Duodenal mucosa (tissue), 2 donors: Measurements from ENCODE around the gene BTBD16.

Experiments
- H3K27ac ChIP-seq: one replicate; pipeline ENCODE4 v1.7.0; 2013; ENCODE audit warnings: low read depth, low read length
- H3K27me3 ChIP-seq, 2 donors: one replicate each; pipeline ENCODE4 v1.7.0; 2013; ENCODE audit warnings: low read length in 2 of 2, control low read depth in 1 of 2; ENCODE audit not compliant: insufficient read depth in 2 of 2, control insufficient read depth in 1 of 2
- H3K36me3 ChIP-seq, 2 donors: one replicate each; pipeline ENCODE4 v1.7.0; 2013; ENCODE audit warnings: low read length in 2 of 2, control low read depth in 1 of 2; ENCODE audit not compliant: insufficient read depth in 2 of 2, control insufficient read depth in 1 of 2
- H3K4me1 ChIP-seq, 2 donors: one replicate each; pipeline ENCODE4 v1.7.0; 2013; ENCODE audit warnings: low read length in 2 of 2, control low read depth in 1 of 2; ENCODE audit not compliant: insufficient read depth in 2 of 2, control insufficient read depth in 1 of 2
- H3K4me3 ChIP-seq, 2 donors: one replicate each; pipeline ENCODE4 v1.7.0; 2013; ENCODE audit warnings: low read length in 2 of 2, low read depth in 1 of 2
- H3K9ac ChIP-seq, 2 donors: one replicate each; pipeline ENCODE4 v1.7.0; 2013; ENCODE audit warnings: low read length in 2 of 2, low read depth in 1 of 2
- H3K9me3 ChIP-seq, 2 donors: one replicate each; pipeline ENCODE4 v1.7.0; 2013; ENCODE audit warnings: low read length in 2 of 2, control low read depth in 1 of 2; ENCODE audit not compliant: control insufficient read depth in 1 of 2

BTBD16 gene

GRCh38 chr10:122255509-122256301 is 15.4 kb upstream of the BTBD16 start:
- H3K9ac ChIP-seq: no peak overlapping the region
- H3K4me1 ChIP-seq: no peaks in the 10 kb centered on the region
- no peak overlapping the region for H3K4me3 ChIP-seq
- no peak overlapping the region for H3K27ac ChIP-seq
- H3K36me3 ChIP-seq: peaks cover 0 to 31% of the 10 kb centered on the region in 2 donors
- H3K9me3 ChIP-seq: no peaks in the 10 kb centered on the region
- no peaks in the 10 kb centered on the region for H3K27me3 ChIP-seq

- Histone ChIP-seq H3K4me3 (no peak overlapping the region), H3K27ac (no peak overlapping the region), H3K27me3 (no peaks in the 10 kb centered on the region), H3K9me3 (peaks cover 3 to 5% of the 10 kb centered on the region in 2 donors), H3K4me1 (no peaks in the 10 kb centered on the region), H3K36me3 (peaks cover 0 to 31% of the 10 kb centered on the region in 2 donors), H3K9ac (no peak overlapping the region)
These were observed 14.1 kb upstream of the BTBD16 start for GRCh38 chr10:122257041-122257440.

GRCh38 chr10:122258136-122259074 is 12.7 kb upstream of the BTBD16 start:
- Histone ChIP-seq H3K4me3 (no peak overlapping the region), H3K27ac (no peak overlapping the region), H3K36me3 (peaks cover 0 to 23% of the 10 kb centered on the region in 2 donors)

GRCh38 chr10:122259075-122259466 is 12.0 kb upstream of the BTBD16 start:
- Histone ChIP-seq H3K9me3 (peaks cover 3 to 5% of the 10 kb centered on the region in 2 donors), H3K36me3 (peaks cover 0 to 16% of the 10 kb centered on the region in 2 donors), H3K27me3 (no peaks in the 10 kb centered on the region), H3K27ac (no peak overlapping the region), H3K9ac (no peak overlapping the region), H3K4me1 (peaks cover 0 to 4% of the 10 kb centered on the region in 2 donors), H3K4me3 (no peak overlapping the region)

More at GRCh38 chr10:122258136-122259074, 12.7 kb upstream of the BTBD16 start:
- Histone ChIP-seq H3K27me3 (no peaks in the 10 kb centered on the region), H3K9me3 (peaks cover 3 to 5% of the 10 kb centered on the region in 2 donors), H3K4me1 (no peaks in the 10 kb centered on the region), H3K9ac (no peak overlapping the region)

- no peak overlapping the region for H3K9ac ChIP-seq
- no peak overlapping the region for H3K4me3 ChIP-seq
- H3K36me3 ChIP-seq: peaks cover 0 to 2% of the 10 kb centered on the region in 2 donors
These were observed 9.5 kb upstream of the BTBD16 start for GRCh38 chr10:122261584-122261983.

GRCh38 chr10:122263971-122264370 is 7.1 kb upstream of the BTBD16 start:
- no peak overlapping the region for H3K27ac ChIP-seq
- H3K9ac ChIP-seq: no peak overlapping the region
- H3K27me3 ChIP-seq: no peaks in the 10 kb centered on the region
- peaks cover 3 to 5% of the 10 kb centered on the region in 2 donors for H3K9me3 ChIP-seq
- peaks cover 0 to 2% of the 10 kb centered on the region in 2 donors for H3K36me3 ChIP-seq
- H3K4me1 ChIP-seq: peaks cover 0 to 20% of the 10 kb centered on the region in 2 donors
- no peak overlapping the region for H3K4me3 ChIP-seq

More at GRCh38 chr10:122261584-122261983, 9.5 kb upstream of the BTBD16 start:
- Histone ChIP-seq H3K27ac (no peak overlapping the region), H3K4me1 (peaks cover 0 to 12% of the 10 kb centered on the region in 2 donors), H3K9me3 (peaks cover 3 to 5% of the 10 kb centered on the region in 2 donors), H3K27me3 (no peaks in the 10 kb centered on the region)

GRCh38 chr10:122264436-122264835 is 6.7 kb upstream of the BTBD16 start:
- Histone ChIP-seq H3K4me1 (peaks cover 0 to 20% of the 10 kb centered on the region in 2 donors), H3K27me3 (no peaks in the 10 kb centered on the region), H3K36me3 (peaks cover 0 to 3% of the 10 kb centered on the region in 2 donors), H3K4me3 (no peak overlapping the region), H3K9ac (no peak overlapping the region), H3K9me3 (peaks cover 3 to 5% of the 10 kb centered on the region in 2 donors), H3K27ac (no peak overlapping the region)

- Histone ChIP-seq H3K4me1 (peaks cover 0 to 20% of the 10 kb centered on the region in 2 donors), H3K9me3 (peaks cover 3 to 5% of the 10 kb centered on the region in 2 donors), H3K27me3 (no peaks in the 10 kb centered on the region), H3K9ac (no peak overlapping the region), H3K4me3 (no peak overlapping the region), H3K36me3 (peaks cover 0 to 4% of the 10 kb centered on the region in 2 donors), H3K27ac (no peak overlapping the region)
These were observed 6.2 kb upstream of the BTBD16 start for GRCh38 chr10:122264931-122265330.

GRCh38 chr10:122265896-122266295 is 5.2 kb upstream of the BTBD16 start:
- H3K4me3 ChIP-seq: no peak overlapping the region
- H3K36me3 ChIP-seq: peaks cover 0 to 4% of the 10 kb centered on the region in 2 donors
- H3K9me3 ChIP-seq: peaks cover 3 to 5% of the 10 kb centered on the region in 2 donors
- peaks cover 0 to 20% of the 10 kb centered on the region in 2 donors for H3K4me1 ChIP-seq
- no peak overlapping the region for H3K27ac ChIP-seq
- no peaks in the 10 kb centered on the region for H3K27me3 ChIP-seq
- H3K9ac ChIP-seq: no peak overlapping the region
